ENCODE results near the gene BTBD6.

DNA sequence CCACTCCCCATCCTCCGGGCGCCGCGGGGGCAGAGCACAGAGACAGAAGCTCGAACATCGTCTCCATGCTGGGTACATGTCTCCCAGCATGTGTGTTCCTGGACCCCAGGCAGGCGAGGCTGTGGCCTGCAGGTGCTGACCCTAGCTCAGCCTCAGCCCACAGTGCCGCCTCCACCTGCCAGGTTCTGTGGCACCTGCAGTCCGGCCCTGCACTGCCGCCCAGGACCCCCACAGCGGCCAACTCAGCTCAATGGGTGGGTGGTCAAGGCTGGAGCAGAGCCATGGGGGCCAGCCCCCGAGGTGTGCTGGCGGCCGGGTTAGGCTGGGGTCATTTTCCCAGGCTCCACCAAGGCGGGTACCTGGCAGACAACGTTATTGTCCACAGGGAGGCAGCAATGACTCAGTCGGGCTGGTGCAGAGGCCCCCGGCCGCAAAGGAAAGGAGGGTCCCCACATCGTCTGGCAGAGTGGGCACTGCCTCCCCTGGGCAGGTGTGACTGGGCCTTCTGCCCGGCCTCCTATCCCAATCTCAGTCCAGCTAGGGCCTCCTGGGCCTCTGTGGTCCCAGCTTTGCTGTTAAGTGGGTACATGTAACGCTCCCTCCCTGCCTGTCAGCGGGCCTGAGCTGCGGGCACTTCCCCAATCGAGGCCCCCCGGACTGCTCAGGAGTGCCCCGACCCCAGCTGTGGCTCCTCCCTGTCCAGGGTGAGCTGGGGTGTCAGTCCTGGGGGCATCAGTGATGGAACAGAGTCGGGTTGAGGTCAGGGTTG is 47.0 kb upstream of the BTBD6 start:
- TF ChIP-seq, protein P1, sequence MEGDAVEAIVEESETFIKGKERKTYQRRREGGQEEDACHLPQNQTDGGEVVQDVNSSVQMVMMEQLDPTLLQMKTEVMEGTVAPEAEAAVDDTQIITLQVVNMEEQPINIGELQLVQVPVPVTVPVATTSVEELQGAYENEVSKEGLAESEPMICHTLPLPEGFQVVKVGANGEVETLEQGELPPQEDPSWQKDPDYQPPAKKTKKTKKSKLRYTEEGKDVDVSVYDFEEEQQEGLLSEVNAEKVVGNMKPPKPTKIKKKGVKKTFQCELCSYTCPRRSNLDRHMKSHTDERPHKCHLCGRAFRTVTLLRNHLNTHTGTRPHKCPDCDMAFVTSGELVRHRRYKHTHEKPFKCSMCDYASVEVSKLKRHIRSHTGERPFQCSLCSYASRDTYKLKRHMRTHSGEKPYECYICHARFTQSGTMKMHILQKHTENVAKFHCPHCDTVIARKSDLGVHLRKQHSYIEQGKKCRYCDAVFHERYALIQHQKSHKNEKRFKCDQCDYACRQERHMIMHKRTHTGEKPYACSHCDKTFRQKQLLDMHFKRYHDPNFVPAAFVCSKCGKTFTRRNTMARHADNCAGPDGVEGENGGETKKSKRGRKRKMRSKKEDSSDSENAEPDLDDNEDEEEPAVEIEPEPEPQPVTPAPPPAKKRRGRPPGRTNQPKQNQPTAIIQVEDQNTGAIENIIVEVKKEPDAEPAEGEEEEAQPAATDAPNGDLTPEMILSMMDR (IDR thresholded peaks at IDR 0.05), result no peak
- no peak for TF ChIP-seq POLR2AphosphoS5 (IDR thresholded peaks at IDR 0.05)

Measured in prostate gland (tissue), 2 donors.